SK-N-SH treated with all-trans-retinoic acid at 6 μM for 48 hours (cell line): Measurements from ENCODE around the gene JAKMIP1.

Experiments used
- ATAC-seq: fragments of 200-7000 bp; cut with Tn5 transposase; 3 replicates; pipeline ENCODE4 v1.9.1; 2020; ENCODE audit warnings: mild to moderate bottlenecking, moderate library complexity
- ARNTL ChIP-seq: fragments of 450-650 bp; formaldehyde crosslinking; IDR thresholded peaks from 2 replicates; pipeline ENCODE4 v1.5.0; 2020; ENCODE audit warnings: low read depth, mild to moderate bottlenecking, moderate library complexity, borderline replicate concordance
- CREB5 ChIP-seq: fragments of 250-450 bp; sonication (Bioruptor Pico); IDR thresholded peaks from 2 replicates; pipeline ENCODE4 v1.5.1; 2020; ENCODE audit warnings: low read depth, mild to moderate bottlenecking, moderate library complexity
- CSDC2 ChIP-seq: fragments of 250-450 bp; sonication (Bioruptor Pico); IDR thresholded peaks from 2 replicates; pipeline ENCODE4 v1.5.0; 2020; ENCODE audit warnings: mild to moderate bottlenecking, moderate library complexity
- CSRNP3 ChIP-seq: fragments of 250-450 bp; sonication (Bioruptor Pico); IDR thresholded peaks from 2 replicates; pipeline ENCODE4 v1.5.1; 2021; ENCODE audit warnings: mild to moderate bottlenecking, moderate library complexity
- ESRRG ChIP-seq: fragments of 250-450 bp; sonication (Bioruptor Pico); IDR thresholded peaks from 2 replicates; pipeline ENCODE4 v1.6.1; 2021; ENCODE audit warnings: mild to moderate bottlenecking
- GLIS3 ChIP-seq: fragments of 250-450 bp; sonication (Bioruptor Pico); IDR thresholded peaks from 2 replicates; pipeline ENCODE4 v1.5.0; 2020; ENCODE audit warnings: mild to moderate bottlenecking, moderate library complexity
- ISL1 ChIP-seq: fragments of 250-450 bp; sonication (Bioruptor Pico); IDR thresholded peaks from 2 replicates; pipeline ENCODE4 v2.1.2; 2022; ENCODE audit warnings: mild to moderate bottlenecking, moderate library complexity
- OSR1 ChIP-seq: fragments of 250-450 bp; sonication (Bioruptor Pico); IDR thresholded peaks from 2 replicates; pipeline ENCODE4 v1.8.0; 2022; ENCODE audit warnings: moderate library complexity, mild to moderate bottlenecking, inconsistent platforms
- PATZ1 ChIP-seq: fragments of 250-450 bp; sonication (Bioruptor Pico); IDR thresholded peaks from 2 replicates; pipeline ENCODE4 v1.8.0; 2020; ENCODE audit warnings: mild to moderate bottlenecking, moderate library complexity, borderline replicate concordance
- POU6F1 ChIP-seq: fragments of 250-450 bp; sonication (Bioruptor Pico); IDR thresholded peaks from 2 replicates; pipeline ENCODE4 v1.8.0; 2021; ENCODE audit warnings: low read depth, mild to moderate bottlenecking, moderate library complexity, borderline replicate concordance
- PPARA ChIP-seq: fragments of 250-450 bp; sonication (Bioruptor Pico); IDR thresholded peaks from 2 replicates; pipeline ENCODE4 v1.5.0; 2020; ENCODE audit warnings: mild to moderate bottlenecking, borderline replicate concordance
- TCF4 ChIP-seq: fragments of 250-450 bp; sonication (Bioruptor Pico); IDR thresholded peaks from 2 replicates; pipeline ENCODE4 v1.8.0; 2021; ENCODE audit warnings: mild to moderate bottlenecking, moderate library complexity, borderline replicate concordance
- TOX ChIP-seq: fragments of 250-450 bp; sonication (Bioruptor Pico); IDR thresholded peaks from 2 replicates; pipeline ENCODE4 v1.8.0; 2021; ENCODE audit warnings: mild to moderate bottlenecking, moderate library complexity, borderline replicate concordance
- TSHZ2 ChIP-seq: fragments of 250-450 bp; sonication (Bioruptor Pico); IDR thresholded peaks from 2 replicates; pipeline ENCODE4 v1.5.0; 2020; ENCODE audit warnings: mild to moderate bottlenecking, moderate library complexity
- ZC3H10 ChIP-seq: fragments of 250-450 bp; sonication (Bioruptor Pico); IDR thresholded peaks from 2 replicates; pipeline ENCODE4 v1.5.1; 2021; ENCODE audit warnings: mild to moderate bottlenecking, moderate library complexity
- ZFP3 ChIP-seq: fragments of 250-450 bp; sonication (Bioruptor Pico); IDR thresholded peaks from 2 replicates; pipeline ENCODE4 v1.5.0; 2020; ENCODE audit warnings: mild to moderate bottlenecking, moderate library complexity
- ZFP30 ChIP-seq: fragments of 450-650 bp; formaldehyde crosslinking; IDR thresholded peaks from 2 replicates; pipeline ENCODE4 v1.5.0; 2022; ENCODE audit warnings: mild to moderate bottlenecking, moderate library complexity
- ZNF565 ChIP-seq: fragments of 450-650 bp; formaldehyde crosslinking; conservative IDR thresholded peaks from 2 replicates; pipeline ENCODE4 v1.5.0; 2020; ENCODE audit warnings: low read depth, mild to moderate bottlenecking, moderate library complexity
- ZNF70 ChIP-seq: fragments of 450-650 bp; formaldehyde crosslinking; IDR thresholded peaks from 2 replicates; pipeline ENCODE4 v1.5.0; 2020; ENCODE audit warnings: mild to moderate bottlenecking, moderate library complexity
- ZNF8 ChIP-seq: fragments of 450-650 bp; formaldehyde crosslinking; IDR thresholded peaks from 2 replicates; pipeline ENCODE4 v1.5.0; 2020; ENCODE audit warnings: mild to moderate bottlenecking, moderate library complexity

The JAKMIP1 gene

GRCh38 chr4:6162885-6163284, 37.5 kb downstream of the JAKMIP1 start:
- TF ChIP-seq TSHZ2 (CRISPR knock-in tag) (peak; percentile 89; the same call in 1 of the 2 replicates), ZNF565 (CRISPR knock-in tag) (no peak), TCF4 (CRISPR knock-in tag) (peak; percentile 94), ZNF8 (CRISPR knock-in tag) (peak; percentile 13; the same call in 1 of the 2 replicates)
- ATAC-seq: peak; percentile 30; the same call in 1 of the 3 replicates

- no peak for TF ChIP-seq PPARA
- TF ChIP-seq CSRNP3 (CRISPR knock-in tag): no peak
- TF ChIP-seq ARNTL: no peak
- no peak for TF ChIP-seq CSDC2 (CRISPR knock-in tag)
- TF ChIP-seq ZFP30 (CRISPR knock-in tag): no peak
- no peak for TF ChIP-seq ZNF8 (CRISPR knock-in tag)
- no peak for TF ChIP-seq OSR1 (CRISPR knock-in tag)
- TF ChIP-seq CREB5 (CRISPR knock-in tag): no peak
- TF ChIP-seq GLIS3: no peak
- ATAC-seq: no peak; the same call in 2 of the 3 replicates
Observed at GRCh38 chr4:6161921-6162464, 38.4 kb downstream of the JAKMIP1 start.

GRCh38 chr4:6160536-6160935, 39.8 kb downstream of the JAKMIP1 start:
- no peak for TF ChIP-seq TOX
- TF ChIP-seq POU6F1 (CRISPR knock-in tag): no peak
- TF ChIP-seq ZC3H10 (CRISPR knock-in tag): no peak
- no peak for TF ChIP-seq CREB5 (CRISPR knock-in tag)
- TF ChIP-seq ZNF70 (CRISPR knock-in tag): no peak
- TF ChIP-seq ARNTL: no peak
- no peak for TF ChIP-seq ZNF8 (CRISPR knock-in tag)
- no peak for TF ChIP-seq ESRRG (CRISPR knock-in tag)
- no peak for TF ChIP-seq TCF4 (CRISPR knock-in tag)
- TF ChIP-seq PATZ1 (CRISPR knock-in tag): no peak
- TF ChIP-seq OSR1 (CRISPR knock-in tag): no peak
- TF ChIP-seq ISL1: no peak
- TF ChIP-seq ZFP3: no peak
- ATAC-seq: no peak
